Measurements from ENCODE around the gene TFPI.
A peak's percentile ranks its signal among the peaks of the same experiment; 100 is the strongest.
"Not testable (repeated sequence)": the region's sequence is repeated elsewhere in the genome, so short reads cannot be mapped to it uniquely, and the experiment has no call there.

TFPI gene

DNA sequence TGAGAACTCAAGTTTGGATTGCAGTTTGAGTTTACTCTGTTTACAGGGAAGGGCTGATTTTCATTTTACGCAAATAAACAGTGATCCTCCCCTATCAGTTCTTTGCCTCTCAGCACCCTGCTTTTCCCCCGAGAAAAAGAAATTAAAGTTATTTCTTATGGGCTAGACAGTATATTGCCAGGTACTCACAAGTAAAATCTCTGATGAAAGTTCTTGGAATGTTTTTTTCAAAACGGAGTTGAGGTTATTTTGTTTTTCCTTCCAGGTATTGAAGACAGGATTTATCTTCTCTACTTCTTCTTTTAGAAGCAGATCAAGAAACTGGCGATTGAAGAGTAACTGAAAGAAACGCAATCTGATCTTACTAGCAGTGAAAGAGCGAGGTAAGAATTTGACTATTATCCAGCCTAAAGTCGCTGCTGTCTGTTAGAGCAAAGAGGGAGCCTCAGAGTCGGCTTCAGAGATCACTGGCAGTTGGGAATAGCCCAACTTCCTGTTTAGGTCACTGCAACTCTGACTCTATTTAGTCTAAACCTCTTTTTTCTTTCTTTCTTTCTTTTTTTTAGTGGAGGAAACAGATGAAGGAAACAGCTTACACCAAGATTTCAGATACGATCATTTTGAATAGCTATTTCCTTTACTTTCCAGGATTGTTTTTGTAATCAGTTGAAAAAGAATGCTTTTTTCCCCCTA is at the start of gene TFPI:
Gene TFPI, minus strand, starts transcription at position 425 of the 693 bp plus-strand sequence. CDS start 50,667 bp downstream, outside the sequence.
- peak; percentile 45 to 56 for DNase-seq

DNA sequence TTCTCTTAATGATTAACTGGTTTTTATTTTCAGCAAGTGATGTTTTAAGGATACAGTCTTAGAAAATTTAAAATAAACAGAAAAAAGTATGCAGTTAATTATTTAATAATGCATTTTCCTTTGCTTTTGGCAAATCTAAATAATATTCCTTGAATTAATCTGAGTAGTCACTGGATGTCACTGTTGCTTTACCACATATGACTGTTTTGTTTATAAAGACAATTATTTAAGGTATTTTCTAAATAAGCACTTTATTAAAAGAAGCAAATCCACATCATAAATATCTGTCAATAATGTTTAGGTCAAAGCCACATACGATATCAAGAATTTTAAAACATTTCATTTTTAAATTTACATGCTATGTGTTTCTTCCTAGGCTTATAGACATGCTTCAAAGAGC is 40.6 kb upstream of the TFPI start:
- no peak for DNase-seq

DNA sequence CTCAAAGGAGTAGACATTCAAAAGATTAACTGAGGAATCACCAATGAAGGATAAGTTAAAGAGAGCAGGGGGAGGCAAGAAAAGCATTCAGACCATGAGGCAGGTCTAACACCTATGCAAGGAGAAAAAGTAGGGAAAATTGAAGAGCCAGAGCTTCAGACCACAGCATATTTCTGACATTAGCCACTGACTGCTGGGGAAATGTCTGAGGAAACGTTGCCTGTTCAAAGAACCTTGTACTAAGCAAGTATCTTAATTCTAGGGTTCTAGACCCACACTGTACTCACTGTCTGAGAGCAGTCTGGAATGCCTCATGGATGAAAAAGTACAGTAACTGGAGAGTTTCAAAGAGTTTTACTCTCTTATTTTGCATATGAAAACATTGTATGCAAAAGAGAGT is 39.5 kb upstream of the TFPI start:
- DNase-seq = no peak

DNA sequence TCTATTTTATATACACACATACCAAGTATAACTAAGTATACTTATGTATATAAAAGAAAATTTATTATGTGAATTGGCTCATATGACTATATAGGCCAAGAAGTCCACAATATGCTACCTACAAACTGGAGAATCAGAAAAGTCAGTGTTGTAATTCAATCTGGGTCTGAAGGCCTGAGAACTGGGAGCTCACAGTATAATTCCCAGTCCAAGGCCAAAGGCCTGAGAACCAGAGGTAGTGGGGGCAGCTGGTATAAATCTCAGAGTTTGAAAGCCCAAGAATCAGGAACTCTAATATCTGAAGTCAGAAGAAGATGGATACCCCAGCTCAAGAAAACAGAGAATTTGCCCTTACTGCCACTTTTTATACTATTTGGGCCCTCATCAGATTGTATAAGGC is 38.9 kb upstream of the TFPI start:
- no peak for DNase-seq

DNA sequence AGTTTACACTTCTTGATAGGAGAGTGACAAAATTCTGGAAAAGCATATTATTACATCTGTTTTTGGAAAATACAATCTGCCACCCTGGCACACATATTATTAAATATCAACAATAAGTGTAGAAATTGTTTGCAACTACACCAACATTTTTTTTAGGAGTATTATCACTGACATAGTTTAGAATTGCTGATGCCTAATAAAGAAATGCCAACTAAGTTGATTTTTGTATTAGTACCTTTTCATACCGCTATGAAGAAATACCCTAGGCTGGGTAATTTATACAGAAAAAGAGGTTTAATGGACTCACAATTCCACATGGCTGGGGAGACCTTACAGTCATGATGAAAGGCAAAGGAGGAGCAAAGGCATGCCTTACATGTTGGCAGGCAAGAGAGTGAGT is 35.9 kb upstream of the TFPI start:
- no peak for DNase-seq

DNA sequence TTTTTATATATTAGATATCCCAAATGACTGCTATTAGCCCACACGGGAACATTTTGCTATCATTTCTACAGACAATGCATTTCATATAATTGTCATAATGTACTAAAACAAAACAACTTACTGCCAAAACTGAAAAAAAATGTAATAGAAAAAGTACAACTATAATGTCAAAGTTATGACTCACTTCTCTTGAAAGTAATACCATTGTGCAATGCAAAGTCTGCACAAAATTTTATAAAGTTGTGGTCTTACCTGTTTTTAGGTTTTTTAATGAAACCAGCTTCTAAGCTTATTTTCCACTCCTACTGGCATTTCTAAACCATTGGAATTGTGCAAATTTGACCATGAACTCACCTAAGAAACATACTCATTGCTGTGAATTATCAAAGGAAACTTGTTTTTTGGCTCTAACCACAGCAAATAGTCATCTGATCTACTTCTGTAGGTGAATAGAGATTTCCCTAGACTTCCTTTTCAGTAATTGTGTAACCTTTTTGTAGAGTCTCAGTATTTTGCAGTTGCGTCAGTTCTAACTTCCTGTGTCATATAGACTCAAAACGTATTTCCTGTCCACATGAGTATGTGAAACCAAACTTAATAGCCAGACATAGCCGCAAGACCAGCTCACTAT is 31.9 kb upstream of the TFPI start:
- peak; percentile 48 to 56 for DNase-seq

DNA sequence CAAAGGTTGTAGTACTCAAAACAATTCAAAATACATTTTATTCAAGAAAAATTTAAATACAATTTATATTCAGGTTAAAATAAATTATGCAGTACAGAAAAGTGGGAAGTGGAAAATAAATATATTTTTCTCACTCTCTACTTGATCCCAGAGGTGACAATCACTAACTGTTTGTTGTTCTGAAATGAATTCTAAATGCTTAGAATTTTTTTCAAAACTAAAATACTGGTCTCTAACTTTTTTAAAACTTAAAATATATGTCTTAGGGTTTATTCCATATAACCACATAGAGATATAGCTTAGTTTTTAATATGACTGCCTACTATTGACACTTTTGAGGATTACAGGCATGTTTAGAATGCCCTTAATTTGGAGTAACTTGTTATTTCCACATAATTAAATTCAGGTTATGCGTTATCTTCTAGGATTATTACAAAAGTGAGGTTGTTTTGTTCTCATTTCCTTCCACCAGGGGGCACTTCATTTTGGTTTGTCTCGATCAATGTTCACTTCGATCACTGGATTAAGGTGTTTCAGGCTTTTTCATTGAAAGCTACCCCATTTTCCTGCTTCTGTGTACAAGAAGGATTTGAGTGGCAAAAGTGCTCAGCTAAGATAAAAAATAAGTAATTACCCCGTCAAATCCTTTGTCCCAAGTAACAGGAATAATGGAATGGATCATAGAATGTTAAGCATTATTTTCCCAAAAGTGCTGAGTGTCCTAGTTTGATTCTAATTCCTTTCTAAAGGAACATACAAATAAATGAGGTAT is 27.1 kb upstream of the TFPI start:
- peak; percentile 25 to 75 for DNase-seq

DNA sequence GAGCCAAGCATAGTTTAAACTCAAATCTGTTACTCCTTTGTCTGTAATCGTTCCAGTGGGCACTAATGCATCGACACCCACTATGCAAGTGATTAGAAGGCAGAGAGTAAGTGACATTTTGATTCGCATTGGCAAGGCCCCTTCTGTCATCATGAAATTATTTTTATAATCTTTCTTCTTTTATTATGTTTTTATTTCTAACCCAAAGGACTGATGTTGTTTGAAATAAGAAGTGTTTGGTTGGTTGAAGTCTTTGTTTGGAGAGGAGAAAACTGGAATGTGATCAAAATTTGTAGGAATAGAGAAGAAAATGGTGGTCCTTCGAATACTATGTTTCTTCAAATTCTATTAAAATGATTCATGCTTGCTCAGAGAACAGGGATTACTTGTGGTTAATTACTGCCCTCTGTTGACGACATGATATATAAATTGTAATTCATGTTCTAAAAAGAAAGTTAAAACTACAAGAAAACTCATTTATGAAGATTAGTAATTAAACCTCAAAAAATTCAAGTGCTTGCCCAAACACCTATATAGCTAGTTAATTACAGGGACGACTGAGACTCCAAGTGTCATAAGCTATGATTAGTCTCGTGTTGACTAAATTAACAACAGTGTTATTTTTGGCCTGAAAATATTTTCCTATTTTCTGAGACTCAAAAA is 26.4 kb upstream of the TFPI start:
- peak; percentile 42 to 74 for DNase-seq

DNA sequence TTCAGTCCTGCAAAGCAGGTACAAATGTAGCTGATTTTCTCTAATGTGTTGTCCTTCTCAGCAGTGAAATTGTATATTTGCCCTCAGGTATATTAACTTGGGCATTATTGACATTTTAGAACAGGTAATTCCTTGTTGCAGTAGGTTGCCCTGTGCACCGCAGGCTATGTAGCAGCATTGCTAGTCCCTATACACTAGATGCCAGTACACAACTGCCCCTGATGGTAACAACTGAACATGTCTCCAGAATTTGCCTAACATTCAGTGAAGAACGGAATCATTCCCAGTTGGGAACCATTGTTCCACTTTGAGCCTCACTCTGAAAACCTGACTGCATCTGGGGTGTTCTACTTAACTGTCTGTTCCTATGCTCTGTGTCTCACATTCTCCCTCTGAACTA is 23.1 kb upstream of the TFPI start:
- no peak for DNase-seq

DNA sequence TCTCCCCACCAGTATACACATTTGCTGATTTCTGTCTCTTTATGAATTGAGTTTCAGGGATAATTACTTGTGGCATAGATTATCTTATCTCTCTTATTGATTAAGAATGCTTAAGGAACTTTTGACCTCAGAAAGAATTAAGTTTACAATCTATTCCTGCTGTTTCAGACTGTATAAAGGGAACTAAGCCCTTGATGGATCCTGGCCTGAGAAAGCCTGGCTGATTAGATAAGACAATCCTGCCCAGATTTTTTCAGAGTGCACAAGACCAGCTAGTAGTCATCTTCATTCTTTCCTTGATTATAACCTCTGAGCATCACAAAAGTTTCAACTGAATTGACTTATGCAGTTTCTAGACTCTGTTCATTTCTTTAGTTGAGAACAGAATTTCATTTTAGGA is 22.7 kb upstream of the TFPI start:
- no peak for DNase-seq

DNA sequence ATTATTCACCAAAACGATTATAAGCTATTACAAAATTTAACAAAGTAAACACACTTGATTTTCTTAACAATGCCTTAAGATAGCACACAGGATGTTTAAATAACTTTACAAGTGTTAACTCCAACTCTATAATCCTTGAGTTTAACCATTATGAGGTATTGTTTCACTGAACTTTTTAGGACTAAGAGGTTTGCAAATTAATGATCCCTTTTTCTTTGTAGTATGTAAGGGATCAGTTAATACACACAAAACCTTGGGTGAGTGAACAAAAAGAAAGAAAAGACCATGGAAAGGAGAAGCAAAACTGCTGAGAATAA is 21.5 kb upstream of the TFPI start:
- DNase-seq = no peak

DNA sequence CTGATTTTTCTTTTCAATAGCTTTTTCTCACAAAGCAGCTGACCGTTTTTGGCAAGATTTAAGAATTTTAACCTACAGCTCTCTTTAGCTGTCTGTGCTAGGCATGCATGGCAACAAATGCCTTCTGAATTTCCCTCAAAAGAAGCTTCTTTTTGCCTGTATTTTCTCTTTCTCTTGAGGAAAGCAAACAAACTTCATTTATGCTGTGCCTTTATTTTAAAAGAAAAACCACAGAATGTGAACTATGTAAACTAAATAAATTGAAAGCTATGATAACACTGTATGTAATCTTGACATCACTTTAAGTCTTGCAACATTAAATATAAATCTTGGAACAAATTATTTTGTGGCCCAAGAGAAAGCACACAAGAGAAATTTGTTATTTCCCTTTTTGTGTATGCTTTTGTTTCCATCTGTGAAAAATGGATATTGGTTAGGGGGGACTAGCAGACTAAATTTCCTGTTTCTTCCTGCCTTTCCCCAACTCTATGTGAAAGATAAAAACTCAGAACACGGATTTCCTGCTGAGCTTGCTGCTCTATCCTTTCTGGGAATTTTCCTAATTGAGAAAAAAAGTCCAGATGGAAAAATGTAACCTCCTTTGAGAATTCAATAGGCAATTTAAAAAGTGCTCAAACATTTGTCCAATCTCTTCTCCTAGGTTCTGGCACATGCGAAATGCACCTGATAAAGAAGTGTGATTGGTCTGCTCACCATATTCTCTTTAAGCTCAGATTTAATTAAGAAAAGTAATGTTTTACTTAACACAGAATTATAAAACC is 20.9 kb upstream of the TFPI start:
- DNase-seq = no peak

DNA sequence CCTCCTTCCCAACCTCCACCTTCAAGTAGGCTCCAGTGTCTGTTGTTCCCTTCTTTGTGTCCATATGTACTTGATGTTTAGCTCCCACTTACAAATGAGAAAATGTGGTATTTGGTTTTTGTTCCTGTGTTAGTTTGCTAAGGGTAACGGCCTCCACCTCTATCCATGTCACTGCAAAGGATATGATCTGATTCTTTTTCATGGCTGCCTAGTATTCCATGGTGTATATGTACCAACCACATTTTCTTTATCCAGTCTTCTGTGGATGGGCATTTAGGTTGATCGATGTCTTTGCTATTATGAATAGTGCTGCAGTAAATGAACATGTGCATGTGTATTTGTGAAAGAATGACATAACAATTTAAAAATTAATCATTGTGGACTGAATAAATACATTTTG is 19.5 kb upstream of the TFPI start:
- no peak for DNase-seq

DNA sequence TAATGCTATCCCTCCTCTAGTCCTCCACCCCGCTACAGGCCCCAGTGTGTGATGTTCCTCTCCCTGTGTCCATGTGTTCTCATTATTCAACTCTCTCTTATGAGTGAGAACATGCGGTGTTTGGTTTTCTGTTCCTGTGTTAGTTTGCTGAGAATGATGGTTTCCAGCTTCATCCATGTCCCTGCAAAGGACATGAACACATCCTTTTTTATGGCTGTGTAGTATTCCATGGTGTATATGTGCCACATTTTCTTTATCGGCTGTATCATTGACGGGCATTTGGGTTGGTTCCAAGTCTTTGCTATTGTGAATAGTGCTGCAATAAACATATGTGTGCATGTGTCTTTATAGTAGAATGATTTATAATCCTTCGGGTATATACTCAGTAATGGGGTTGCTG is 17.8 kb upstream of the TFPI start:
- not testable (repeated sequence) for DNase-seq

DNA sequence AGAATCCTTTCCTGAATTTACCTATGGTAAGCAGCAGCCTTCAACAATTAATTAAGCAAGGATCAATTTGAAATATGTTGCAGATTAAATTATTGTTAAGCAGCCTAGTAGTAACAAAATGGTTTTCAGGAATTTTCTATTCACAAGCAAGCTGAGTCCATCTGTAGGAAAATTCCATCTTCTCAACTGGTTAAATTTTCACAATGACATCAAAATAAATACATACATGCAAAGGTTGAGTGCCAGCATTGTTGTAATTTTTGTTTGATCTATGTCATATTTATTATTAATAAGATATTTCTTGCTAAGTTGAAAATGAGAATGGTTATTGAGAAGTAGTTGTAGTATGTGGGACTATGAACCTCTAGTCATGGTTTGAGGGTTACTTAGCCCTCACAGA is 15.3 kb upstream of the TFPI start:
- no peak for DNase-seq

DNA sequence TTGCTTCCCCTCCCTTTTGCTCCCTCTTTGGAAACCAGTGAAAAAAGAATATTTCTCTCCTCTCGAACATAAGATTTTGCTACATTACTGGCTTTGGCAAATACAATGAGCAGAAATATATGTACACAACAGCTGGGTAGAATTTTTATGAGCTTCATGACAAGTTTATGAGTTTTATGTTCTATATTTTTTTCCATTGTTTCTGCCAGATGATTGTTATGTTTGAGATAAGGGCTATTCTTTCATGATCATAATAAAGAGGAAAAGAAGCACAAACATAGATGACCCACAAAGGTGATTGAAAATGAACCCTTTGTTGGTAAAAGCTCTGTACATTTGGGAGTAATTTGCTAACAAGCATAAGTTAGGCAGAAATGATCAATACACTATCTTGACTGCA is 14.8 kb upstream of the TFPI start:
- DNase-seq = no peak

DNA sequence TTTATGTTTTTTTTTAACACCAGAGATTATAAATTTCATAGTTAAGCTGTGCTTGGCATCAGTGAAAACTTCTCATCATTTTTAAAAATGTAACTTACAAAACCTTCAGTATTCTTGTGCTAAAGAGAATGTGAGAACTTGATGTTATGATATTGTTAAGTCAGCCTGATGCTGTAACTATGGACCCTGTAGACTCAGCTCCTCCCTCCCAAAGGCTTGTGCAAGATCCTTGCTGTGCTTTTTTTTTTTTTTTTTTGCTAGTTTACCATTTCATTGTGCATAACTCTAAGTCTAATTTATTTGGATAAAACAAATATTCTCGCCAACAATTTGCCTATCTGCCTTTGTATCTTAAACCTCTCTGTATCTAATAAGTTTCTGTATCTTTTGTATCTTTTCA is 12.9 kb upstream of the TFPI start:
- no peak for DNase-seq

DNA sequence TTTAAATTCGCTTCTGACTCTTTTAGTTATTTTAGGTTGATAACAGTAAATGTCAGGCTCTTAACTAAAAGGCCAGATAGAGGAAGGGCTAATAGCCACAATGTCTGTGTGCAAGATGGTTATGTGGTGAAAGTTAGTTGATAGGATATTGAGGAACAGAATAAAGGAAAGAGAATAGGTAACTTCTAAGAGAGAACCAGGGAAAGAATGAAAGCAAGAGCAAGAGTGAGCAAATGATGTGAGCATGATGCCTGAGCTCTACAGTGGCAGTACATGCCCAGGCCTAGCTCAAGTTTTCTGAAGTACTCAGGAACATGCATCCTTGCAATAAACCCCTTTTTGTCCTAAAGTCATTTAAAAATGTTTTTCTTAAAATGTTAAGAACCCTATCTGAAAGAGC is 12.5 kb upstream of the TFPI start:
- DNase-seq = no peak

DNA sequence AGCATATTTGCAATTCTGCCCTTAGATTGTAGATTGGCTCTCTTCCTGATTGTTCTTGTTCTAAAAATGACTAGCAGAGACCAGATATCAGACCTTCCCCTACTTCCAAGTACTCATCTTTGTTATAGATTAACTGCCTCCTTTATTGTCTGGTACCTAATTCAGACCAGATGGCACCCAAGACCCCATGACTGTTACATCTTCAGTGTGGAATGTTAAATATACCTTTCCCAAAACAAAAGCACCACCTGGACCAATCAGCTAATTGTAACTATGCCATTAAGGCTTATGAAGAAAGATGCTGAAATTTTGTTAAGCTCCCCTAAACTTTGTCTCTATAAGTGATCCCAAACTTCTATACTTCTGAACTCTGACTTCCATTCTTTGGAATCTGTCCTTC is 12.0 kb upstream of the TFPI start:
- DNase-seq = no peak

DNA sequence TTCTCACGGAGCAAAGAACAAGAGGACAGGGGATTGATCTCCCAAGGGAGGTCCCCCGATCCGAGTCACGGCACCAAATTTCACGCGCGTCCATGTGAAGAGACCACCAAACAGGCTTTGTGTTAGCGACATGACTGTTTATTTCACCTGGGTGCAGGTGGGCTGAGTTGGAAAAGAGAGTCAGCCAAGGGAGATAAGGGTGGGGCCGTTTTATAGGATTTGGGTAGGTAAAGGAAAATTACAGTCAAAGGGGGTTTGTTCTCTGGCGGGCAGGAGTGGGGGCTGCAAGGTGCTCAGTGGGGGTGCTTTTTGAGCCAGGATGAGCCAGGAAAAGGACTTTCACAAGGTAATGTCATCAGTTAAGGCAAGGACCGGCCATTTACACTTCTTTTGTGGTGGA is 11.4 kb upstream of the TFPI start:
- DNase-seq = not testable (repeated sequence)

DNA sequence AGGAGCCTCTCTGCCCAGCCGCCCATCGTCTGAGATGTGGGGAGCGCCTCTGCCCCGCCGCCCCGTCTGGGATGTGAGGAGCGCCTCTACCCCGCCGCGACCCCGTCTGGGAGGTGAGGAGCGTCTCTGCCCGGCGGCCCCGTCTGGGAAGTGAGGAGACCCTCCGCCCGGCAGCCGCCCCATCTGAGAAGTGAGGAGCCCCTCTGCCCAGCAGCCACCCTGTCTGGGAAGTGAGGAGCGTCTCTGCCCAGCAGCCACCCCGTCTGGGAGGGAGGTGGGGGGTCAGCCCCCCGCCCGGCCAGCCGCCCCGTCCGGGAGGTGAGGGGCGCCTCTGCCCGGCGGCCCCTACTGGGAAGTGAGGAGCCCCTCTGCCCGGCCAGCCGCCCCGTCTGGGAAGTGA is 2.3 kb upstream of the TFPI start:
- not testable (repeated sequence) for DNase-seq

DNA sequence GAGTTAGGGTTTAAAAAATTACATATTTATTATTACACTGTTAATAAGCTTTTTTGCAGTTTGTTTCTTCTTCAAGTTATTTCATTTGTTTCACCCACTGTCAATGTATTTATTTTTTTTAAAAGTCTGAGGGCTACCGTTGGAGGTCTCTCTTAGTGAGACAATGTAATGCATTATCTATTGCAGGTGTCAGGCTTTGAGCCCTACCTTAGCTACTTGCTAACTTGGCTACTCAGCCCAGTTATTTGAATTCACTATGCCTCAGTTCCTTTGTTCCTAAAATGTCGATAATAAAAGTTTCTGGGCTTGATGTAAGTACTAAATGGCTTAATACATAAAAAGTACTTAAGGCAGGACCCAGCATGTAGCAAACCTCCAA is 458 bp upstream of the TFPI start:
- DNase-seq = no peak

Data from inflammatory macrophage treated with lipopolysaccharide for 1 hour (primary cell).